ENCODE data around the gene ATP10A.
A peak's percentile ranks its signal among the peaks of the same experiment; 100 is the strongest.

Gene ATP10A

GRCh38 chr15:25863111-25863967, at the start of gene ATP10A:
Gene ATP10A, minus strand, starts transcription at chr15:25863327. Its CDS starts 231 bp downstream, at chr15:25863096.
- DNase-seq = peak; percentile 60

- DNase-seq = no peak
Measured at GRCh38 chr15:25912035-25912434, 48.9 kb upstream of the ATP10A start.

- no peak for DNase-seq
Measured at GRCh38 chr15:25910832-25911231, 47.7 kb upstream of the ATP10A start.

GRCh38 chr15:25909806-25910205, 46.7 kb upstream of the ATP10A start:
- no peak for DNase-seq

- DNase-seq = no peak
Measured at GRCh38 chr15:25909325-25909724, 46.2 kb upstream of the ATP10A start.

GRCh38 chr15:25905140-25905539, 42.0 kb upstream of the ATP10A start:
- DNase-seq = no peak

- DNase-seq = no peak
Measured at GRCh38 chr15:25903024-25903581, 40.0 kb upstream of the ATP10A start.

- DNase-seq = no peak
Measured at GRCh38 chr15:25901811-25902605, 38.9 kb upstream of the ATP10A start.

- no peak for DNase-seq
Measured at GRCh38 chr15:25900901-25901300, 37.8 kb upstream of the ATP10A start.

- no peak for DNase-seq
Measured at GRCh38 chr15:25900431-25900830, 37.3 kb upstream of the ATP10A start.

GRCh38 chr15:25899870-25900269, 36.7 kb upstream of the ATP10A start:
- DNase-seq = no peak

- no peak for DNase-seq
Measured at GRCh38 chr15:25897658-25898057, 34.5 kb upstream of the ATP10A start.

GRCh38 chr15:25894371-25894902, 31.3 kb upstream of the ATP10A start:
- no peak for DNase-seq

- DNase-seq = no peak
Measured at GRCh38 chr15:25893596-25893995, 30.5 kb upstream of the ATP10A start.

- DNase-seq = no peak
Measured at GRCh38 chr15:25892126-25892525, 29.0 kb upstream of the ATP10A start.

- DNase-seq = no peak
Measured at GRCh38 chr15:25891081-25891480, 28.0 kb upstream of the ATP10A start.

- no peak for DNase-seq
Measured at GRCh38 chr15:25890529-25890928, 27.4 kb upstream of the ATP10A start.

- no peak for DNase-seq
Measured at GRCh38 chr15:25887870-25888269, 24.7 kb upstream of the ATP10A start.

GRCh38 chr15:25886498-25887140, 23.5 kb upstream of the ATP10A start:
- DNase-seq = no peak

- no peak for DNase-seq
Measured at GRCh38 chr15:25884370-25884769, 21.2 kb upstream of the ATP10A start.

GRCh38 chr15:25883463-25884259, 20.5 kb upstream of the ATP10A start:
- DNase-seq = no peak

GRCh38 chr15:25882466-25882865, 19.3 kb upstream of the ATP10A start:
- DNase-seq = no peak

All from activated T-cell treated with anti-CD3 and anti-CD28 coated beads, Interleukin-2, amount 50 U/mL, for 1 hour (primary cell).